SKM-1 (cell line): Measurements from ENCODE around the gene KIZ.
"Not testable (repeated sequence)": the region's sequence is repeated elsewhere in the genome, so short reads cannot be mapped to it uniquely, and the experiment has no call there.

Source experiments
- DNase-seq: peaks from one replicate; lab custom pipeline; 2025; ENCODE audit not compliant: unreplicated experiment; lab: John Stamatoyannopoulos, UW

KIZ gene

DNA sequence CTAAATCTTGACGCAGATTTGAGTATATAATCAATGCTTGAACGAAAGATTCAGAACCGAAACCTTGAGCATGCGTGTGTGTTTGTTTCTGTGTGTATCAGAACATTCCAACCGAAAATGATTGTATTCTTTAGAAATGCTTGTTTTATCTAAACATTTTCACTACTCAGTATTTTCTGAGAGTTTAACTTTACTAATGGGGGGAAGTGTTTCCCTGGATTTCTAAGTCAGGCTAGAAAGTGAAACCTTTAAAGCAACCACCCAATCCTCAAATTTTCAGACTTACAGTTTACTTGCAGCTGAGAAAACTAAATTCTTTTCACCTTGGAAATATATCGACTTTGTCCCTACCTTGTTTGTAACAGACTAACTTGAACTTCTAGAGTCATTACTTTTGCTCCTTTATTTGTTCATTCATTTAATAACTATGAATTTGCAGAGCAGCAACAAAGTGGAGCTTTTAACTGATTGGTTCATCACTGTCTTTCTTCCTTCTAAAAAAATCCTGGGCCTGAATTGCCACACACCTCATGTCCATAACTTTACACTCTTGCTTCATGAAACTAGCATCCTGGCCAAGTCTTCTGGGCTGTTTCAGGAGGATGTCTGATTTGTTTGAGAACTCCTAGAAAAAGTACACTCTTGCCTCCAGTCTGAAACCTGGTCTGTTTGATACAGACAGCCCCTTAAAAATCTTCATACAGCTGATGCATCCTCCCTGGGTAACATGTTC lies 99.5 kb downstream of the KIZ start:
- DNase-seq: no peak

DNA sequence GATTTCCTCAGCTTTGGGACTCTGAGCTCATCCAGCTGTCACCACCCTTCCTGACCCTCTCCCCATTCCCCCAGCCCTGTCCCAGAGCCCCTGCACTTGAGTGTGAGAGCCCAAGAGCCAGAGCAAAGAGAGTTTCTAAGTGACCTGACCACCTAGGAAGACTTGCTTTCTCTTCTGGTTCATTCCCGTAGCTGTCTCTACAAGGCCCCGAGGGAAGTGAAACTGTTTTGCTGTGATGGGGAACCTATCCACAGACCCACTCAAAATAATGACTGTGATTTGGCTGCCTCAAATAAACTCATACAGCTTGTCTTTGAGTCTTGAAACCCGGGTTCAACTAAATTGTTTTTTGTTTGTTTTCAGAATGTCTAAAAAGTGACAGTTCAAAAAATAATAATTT lies 102.6 kb downstream of the KIZ start:
- DNase-seq: no peak

DNA sequence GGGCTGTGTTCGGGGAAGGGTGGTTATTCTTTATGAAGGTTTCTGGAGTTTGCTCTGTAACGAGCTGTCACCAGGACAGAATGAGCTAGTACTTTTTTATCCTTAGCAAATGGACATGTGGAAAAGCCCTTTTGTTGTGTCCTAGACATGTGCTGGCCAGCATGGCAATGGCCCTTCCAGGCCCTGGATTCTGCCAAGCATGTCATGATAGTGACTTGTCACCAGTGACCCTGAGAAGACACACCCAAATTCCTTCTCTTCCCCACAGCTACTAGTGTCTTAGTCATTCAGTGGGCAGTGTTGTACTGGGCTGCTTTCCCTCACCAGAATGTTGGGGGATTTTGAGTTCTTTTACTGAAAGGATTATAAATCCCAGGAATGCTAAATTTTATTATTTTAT lies 103.3 kb downstream of the KIZ start:
- DNase-seq: no peak

DNA sequence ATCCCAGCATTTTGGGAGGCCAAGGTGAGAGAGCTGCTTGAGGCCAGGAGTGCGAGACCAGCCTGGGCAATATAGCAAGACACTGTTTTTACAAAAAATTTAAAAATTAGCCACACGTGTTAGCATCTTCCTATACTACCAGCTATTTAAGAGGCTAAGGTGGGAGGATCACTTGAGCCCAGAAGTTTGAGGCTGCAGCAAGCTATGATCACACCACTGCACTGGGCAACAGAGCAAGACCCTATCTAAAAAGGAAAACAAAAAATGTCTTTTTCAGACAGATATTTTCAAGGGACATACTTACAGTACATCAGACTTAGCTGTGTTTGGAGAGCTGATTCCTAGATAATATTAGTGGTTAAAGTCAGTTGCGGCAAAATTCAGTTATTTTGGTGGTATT lies 104.3 kb downstream of the KIZ start:
- DNase-seq: no peak

DNA sequence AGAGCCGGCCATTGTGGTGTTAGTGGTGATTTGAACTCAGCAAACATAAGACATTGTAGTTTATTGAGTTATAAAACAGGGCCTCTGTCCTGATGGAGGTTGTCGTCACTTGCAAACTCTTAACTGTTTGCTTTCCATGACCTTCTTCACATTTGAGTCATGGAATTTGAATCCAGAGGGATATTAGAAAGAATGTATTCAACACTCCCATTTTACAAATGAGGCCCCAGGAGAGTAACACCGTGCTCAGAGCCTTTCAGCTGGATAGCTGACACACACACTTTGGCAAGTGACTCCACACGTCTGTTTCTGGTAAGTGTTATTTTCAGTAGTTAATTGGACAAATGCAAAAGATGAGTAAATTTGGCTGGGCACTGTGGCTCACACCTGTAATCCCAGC lies 104.8 kb downstream of the KIZ start:
- no peak for DNase-seq

DNA sequence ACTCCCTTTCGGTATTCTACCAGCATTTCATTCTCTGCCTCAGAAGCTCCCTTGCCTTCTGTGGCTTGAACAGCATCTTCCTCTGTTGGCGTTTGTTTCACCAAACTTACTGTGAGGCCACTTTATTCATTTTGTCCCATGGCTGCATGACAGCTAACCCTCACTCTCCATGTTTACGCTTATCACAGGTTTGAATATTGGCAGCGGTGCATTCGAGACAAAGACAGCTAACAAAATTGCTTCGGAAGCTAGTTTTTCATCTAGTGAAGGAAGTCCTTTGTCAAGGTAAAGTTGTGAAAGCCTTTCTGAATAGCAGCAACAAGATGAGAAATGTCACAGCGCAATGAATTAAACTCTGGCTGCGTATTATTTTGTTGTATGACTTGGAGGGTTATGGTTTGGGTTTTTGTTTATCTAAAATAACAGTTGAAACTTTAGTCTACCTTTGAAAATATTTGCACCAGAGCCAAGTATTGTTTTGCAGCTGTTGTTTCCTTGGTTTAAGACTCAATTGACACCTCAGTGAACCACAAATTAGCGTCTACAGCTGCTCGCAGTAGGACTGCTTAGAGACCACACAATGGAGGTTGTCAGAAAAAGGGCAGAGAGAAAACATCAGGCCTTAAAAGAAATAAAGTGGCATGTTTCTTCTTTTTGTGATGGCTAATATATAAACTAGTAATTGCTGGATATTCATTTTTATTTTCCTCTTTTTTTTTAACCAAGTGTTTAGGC lies 106.8 kb downstream of the KIZ start:
- DNase-seq: no peak

DNA sequence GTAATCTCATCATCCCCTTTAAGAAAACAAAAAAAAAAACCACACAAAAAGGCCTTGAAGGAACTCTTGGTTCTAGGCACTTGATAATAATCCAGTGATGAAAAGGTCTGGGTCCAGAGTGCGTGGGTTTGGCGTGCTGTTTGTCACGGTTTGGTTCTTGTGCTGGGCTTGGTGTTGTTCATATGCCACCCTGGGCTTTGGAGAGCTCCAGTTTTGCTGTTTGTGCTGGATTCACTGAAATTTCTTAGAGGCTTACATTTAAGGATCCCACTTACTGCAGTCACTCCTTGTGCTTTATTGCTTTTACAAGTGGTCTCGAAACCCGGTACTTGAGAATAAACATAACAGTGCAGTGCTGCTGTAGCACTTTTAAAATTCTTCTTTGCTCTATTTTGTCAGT lies 108.4 kb downstream of the KIZ start:
- DNase-seq: no peak

DNA sequence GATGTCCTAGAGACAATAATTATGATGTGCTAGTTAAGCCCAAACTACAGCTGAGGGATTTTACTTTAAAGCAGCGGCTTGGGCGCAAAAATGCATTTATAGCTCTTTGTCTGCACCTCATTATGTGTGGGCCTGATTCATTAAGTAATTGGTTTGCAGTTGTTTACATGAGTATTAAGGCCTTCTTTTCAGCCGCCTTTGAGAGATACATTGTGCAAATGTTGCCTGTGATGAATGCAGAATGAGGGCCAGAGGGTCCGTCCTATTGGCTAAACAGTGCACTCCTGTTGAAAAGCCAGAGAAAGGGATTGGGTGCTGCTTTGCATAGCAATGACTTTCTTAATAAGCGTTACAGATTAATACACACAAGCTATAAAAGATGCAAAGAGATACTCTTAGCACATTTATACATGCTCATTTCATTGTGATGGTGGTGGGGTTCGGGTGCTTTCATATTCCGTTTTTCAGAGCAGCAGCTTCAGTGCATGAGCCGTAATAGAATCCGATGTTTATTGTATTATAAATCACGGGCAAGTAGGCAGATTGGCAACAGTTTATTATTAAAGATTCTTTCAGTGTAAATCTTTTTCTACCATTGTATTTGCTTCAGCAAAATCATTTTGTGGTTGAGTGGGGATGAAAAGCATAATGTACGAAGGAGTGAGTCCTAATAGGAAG lies 109.1 kb downstream of the KIZ start:
- no peak for DNase-seq

DNA sequence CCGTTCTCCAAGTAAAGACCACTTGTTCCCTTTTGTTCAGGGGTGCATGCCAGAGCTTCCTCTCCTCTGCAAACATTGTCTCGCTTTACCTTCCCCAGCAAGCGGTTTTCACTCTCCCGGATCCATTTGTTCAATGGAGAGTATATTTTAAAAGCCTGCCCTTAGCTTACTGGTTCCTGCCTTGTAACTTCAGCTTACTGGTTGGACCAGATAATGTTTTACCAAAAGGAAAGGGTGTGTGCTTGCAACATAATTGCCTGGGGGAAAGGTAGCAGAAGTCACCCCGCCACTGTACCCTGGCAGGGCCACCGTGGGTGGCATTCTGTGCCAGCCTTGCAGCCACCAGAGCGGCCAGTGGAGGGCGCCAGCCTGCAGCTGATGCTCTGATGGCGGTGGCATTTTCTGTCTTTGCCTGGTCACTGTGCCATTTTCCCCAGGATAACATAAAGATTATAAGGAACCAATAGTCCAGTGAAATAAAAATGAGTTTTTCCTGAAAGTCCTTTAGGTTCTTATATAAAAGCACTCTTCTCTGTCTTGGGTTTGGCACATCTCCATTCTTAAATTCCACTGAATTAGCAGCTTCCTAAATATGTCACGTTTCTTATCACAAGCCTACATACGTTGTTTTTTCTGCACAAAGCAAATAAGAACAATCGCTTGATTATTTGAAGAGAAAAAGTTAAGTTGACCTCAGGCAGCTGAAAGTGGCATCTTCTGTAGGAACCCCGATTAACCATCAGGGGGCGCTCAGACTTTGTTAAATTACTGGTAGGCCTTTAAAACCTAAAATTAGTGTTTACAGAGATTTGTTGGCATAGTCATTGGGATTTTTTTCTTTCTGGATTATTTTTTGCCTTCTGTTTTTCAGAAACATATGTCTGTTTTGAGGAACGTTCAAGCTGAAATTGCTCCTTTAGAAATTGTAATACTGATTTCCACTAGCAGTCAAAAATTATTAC lies 109.9 kb downstream of the KIZ start:
- DNase-seq: peak; percentile 66

DNA sequence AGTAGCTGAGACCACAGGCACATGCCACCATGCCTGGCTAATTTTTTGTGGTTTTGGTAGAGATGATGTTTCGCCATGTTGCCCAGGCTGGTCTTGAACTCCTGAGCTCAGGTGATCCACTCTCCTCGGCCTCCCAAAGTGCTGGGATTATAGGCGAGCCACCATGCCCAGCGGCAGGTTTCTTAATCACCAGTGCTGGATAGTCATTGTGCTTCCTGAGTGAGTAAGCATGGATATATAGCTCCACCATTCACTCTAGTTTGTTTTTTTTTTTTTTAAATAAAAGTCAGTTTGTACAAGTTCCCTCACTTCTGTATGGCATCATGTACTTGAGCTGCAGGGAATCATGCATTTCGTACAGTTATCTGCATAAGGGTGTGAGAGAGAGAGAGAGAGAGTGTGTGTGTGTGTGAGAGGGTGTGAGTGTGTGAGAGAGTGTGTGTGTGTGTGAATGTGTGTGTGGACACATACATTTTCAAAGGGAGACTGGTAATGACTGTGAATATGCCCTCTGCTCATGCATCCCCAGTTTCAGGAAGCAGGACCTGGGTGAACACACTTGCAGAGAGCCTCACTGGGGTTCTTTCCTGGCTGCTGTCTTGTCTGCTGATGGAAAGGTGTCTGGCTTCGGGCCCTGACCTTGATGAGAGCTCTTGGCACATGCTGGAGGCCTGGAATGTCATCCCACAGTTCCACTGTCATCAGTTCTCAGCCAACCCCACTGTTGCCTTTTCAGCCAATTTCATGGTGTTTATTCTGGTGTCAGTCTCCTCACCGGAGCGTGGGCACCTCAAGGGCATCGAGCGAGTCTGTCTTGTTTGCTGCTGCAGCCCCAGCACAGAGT lies 112.3 kb downstream of the KIZ start:
- no peak for DNase-seq

DNA sequence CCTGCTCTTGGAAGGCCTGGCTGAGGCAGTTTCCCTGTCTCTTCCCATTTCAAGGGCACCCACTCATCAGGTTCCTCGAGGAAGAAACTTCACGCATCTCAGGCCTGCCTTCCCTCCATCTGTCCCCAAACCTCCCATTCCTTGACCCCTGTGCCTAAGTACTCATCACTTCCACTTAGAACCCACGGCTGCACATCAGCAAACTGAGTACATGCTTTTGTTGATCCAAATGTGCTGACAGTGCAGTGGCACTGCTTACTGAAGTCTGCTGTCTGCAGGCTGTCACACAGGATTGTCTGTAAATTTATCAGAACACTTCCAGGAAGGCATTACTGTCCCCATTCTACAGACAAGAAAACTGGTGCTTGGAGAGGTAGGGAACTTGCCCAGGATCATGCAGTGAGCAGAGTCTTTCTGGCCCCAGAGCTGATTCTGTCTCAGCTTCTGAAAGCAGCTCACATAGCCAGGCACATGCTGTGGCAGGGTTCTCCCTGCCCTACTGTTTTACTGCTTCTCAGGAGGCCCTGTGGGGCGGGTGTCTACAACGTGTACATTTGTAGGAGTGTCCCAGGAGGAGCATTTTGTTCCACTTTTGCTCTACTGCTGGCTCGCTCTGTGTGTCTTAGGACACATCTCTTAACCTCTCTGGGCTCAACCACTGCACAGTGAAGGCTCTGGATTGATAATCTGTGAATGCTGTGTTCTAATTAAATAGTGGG lies 113.1 kb downstream of the KIZ start:
- DNase-seq: no peak

DNA sequence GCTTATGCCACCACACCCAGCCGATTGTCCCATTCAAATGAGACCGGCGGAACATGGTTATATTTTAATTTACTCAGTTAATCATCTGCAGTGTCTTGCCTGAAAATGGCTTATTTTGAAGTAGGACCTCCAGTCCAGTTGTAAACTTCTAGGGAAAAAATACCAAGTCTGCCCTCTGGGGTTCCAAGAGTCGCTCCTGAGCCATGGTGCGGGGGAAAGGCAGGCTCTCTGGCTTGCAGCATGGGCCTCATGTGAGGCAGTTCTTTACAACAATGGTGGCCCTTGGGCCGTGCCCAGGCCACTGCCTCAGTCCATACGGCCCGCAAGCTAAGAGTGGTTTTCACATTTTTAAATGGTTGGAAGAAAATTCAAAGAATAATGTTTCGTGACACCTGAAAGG lies 114.5 kb downstream of the KIZ start:
- DNase-seq: no peak

DNA sequence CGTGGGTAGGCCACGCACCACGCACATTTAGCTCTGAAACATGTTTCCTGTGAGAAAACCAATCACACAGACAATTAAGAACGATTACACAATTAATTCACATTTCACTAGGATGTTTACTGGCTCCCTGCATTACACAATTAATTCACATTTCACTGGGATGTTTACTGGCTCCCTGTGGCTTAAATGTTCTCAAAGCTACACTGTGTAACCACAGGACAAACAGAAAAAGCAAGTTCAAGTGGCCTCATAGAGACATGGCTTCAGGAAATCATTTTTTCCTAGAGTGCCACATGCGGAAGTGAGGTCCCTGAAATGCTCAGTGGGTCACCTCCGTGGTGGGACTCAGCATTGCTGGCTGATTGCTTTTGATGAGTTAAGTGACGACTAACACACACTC lies 115.5 kb downstream of the KIZ start:
- DNase-seq: no peak

DNA sequence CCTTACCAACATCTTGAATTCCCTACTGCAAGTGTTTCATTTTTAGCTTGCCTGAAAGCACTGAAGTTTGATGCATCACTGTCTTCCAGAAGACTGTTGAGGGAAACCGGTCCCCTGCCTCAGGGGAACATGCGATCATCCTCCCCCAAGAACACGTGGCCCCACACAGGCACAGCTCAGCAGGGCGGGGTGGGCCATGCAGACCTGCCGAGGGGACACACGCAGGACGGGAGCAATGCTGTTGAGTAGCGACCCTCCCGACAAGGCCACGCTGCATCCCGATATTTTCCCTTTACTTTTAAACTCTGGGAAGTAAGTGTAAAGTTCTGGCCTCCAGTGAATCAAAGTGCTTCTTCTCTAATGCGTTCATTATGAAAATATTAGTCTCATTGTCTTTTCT lies 117.9 kb downstream of the KIZ start:
- no peak for DNase-seq

DNA sequence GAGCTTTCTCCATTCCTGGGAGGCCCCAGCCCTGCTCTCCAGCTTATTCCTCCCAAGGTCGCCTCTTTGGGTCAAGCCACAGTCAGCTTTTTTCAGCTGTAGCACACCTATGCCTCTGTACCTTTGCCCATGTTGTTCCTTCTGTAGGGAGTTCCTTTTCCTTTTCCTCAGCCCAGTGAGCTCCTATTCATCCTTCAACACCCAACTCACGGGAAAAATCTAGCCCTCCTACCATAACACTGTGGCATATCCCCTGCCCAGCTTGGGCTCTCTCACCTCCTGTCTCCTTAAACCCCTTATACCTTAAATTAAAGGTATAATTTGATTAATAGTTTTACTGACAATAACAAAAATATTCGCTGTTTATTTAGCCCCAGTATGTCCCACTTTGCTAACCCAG lies 118.9 kb downstream of the KIZ start:
- DNase-seq: no peak

DNA sequence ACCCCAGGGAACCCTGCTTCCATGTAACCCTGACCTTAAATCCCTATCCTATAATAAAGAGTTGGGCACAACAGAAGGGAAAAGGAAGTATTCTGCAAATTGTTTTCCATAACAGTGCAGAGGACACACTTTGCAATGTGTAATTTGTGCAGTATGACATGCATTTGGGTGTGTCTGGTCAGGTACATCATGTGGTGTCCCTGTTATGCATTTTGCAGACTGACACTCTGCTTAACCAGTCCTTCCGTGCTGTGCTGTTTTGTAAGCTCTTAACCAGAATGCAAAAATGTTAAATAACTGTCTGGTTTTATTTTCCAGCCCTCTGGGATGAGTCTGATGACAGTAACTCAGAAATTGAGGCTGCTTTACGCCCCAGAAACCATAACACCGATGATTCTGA lies 120.3 kb downstream of the KIZ start:
- DNase-seq: no peak

DNA sequence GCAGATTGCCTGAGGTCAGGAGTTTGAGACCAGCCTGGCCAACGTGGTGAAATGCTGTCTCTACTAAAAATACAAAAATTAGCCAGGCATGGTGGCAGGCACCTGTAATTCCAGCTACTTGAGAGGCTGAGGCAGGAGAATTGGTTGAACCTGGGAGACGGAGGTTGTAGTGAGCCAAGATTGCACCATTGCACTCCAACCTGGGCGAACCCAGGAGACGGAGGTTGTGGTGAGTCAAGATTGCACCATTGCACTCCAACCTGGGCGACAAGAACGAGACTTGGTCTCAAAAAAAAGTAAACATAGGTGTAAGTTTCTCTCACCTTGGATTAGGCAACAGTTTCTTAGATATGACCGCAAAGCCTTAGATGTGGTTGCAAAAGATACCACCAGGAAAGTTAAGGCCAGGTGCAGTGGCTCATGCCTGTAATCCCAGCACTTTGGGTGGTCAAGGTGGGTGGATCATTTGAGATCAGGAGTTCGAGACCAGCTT lies 121.8 kb downstream of the KIZ start:
- not testable (repeated sequence) for DNase-seq

DNA sequence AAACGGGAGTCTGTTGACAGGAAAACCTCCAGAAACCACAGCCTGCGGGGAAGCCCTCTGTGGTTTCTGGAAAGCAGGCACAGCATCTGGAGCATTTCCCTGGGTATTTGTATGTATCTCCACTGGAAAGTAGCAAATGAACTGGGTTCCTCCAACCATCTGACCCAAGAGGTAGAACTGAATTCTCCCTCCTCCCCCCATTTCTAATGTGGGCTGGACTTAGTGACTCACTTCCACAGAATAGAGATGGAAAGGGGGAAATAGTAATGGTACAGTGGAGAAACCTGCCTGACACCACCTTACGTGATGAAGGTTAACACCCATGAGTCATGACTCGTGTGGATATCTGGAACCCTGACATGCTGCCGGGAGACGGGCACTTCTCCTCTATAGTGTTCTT lies 125.4 kb downstream of the KIZ start:
- no peak for DNase-seq

DNA sequence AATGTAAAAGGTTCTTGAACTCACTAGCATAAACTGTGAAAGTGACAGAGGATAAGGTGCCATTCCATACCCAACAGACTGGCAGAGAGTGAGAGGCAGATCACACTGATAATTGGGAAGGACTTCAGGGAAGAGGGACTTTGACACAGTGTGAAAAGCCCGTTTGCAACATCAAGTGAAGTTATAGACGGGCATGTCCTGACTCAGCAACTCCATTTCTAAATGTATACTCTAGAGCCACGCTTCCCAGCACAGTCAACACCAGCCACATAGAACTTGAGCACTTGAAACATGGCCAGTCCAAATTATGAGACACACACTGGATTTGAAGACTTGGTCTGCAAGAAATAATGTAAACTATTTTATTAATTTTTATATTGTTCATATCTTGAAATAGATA lies 131.3 kb downstream of the KIZ start:
- DNase-seq: no peak
